K562 (cell line): ENCODE measurements around the gene SLC35E2B. TPM values are rescaled to one million over a fixed set of nuclear protein-coding genes. Genes with fewer than 3 reads are reported as not detected.
A peak's percentile ranks its signal among the peaks of the same experiment; 100 is the strongest.

ENCODE experiments used
- CHCHD3 ChIP-seq: fragments of 250-450 bp; sonication (Bioruptor Pico); IDR thresholded peaks from 2 replicates; pipeline ENCODE4 v2.1.2; 2022; ENCODE audit warnings: mild to moderate bottlenecking
- DNMT1 ChIP-seq: fragments of 450-650 bp; IDR thresholded peaks from 2 replicates; pipeline ENCODE4 v1.6.1; 2016; ENCODE audit warnings: antibody characterized with exemption, mild to moderate bottlenecking
- ETV1 ChIP-seq: fragments of 450-650 bp; conservative IDR thresholded peaks from 2 replicates; pipeline ENCODE4 v1.6.1; 2016; ENCODE audit warnings: missing genetic modification characterization, control low read depth, low read depth, missing compliant biosample characterization
- GABPA ChIP-seq: fragments of 200-800 bp; sonication (Bioruptor generic); conservative IDR thresholded peaks from 2 replicates; pipeline ENCODE4 v1.6.1; 2016; ENCODE audit warnings: low read depth, missing genetic modification characterization, missing compliant biosample characterization
- GTF2A2 ChIP-seq: IDR thresholded peaks from 2 replicates; pipeline ENCODE4 v1.6.1; 2016; ENCODE audit warnings: mild to moderate bottlenecking, missing genetic modification characterization, missing compliant biosample characterization
- KLF16 ChIP-seq: IDR thresholded peaks from 2 replicates; pipeline ENCODE4 v1.6.1; 2016; ENCODE audit warnings: antibody characterized with exemption
- NFE2L1 ChIP-seq: fragments of 450-650 bp; IDR thresholded peaks from 2 replicates; pipeline ENCODE4 v1.6.1; 2016; ENCODE audit warnings: missing genetic modification characterization, low read depth, mild to moderate bottlenecking, missing compliant biosample characterization, moderate library complexity, borderline replicate concordance
- PCBP1 ChIP-seq: fragments of 200-400 bp; formaldehyde crosslinking; IDR thresholded peaks from 2 replicates; pipeline ENCODE4 v1.6.1; 2018; ENCODE audit warnings: mild to moderate bottlenecking, low read depth, low read length; ENCODE audit not compliant: poor library complexity, severe bottlenecking
- POLR3A ChIP-seq: IDR thresholded peaks from 2 replicates; pipeline ENCODE4 v1.6.1; 2011; ENCODE audit warnings: borderline replicate concordance, mild to moderate bottlenecking, moderate library complexity; ENCODE audit not compliant: insufficient read length, insufficient read depth; ENCODE audit errors: extremely low read depth
- PTRF ChIP-seq: fragments of 450-650 bp; IDR thresholded peaks from 2 replicates; pipeline ENCODE4 v1.6.1; 2016; ENCODE audit warnings: mild to moderate bottlenecking, missing genetic modification characterization, missing compliant biosample characterization
- RAD51 ChIP-seq: fragments of 450-650 bp; IDR thresholded peaks from 2 replicates; pipeline ENCODE4 v1.7.1; 2016; ENCODE audit warnings: low read depth, mild to moderate bottlenecking, borderline replicate concordance
- RBM14 ChIP-seq: fragments of 200-400 bp; formaldehyde crosslinking; IDR thresholded peaks from 2 replicates; pipeline ENCODE4 v1.6.1; 2018; ENCODE audit warnings: low read depth, mild to moderate bottlenecking, low read length, moderate library complexity, borderline replicate concordance; ENCODE audit not compliant: insufficient read depth
- RBM22 ChIP-seq: fragments of 200-400 bp; formaldehyde crosslinking; IDR thresholded peaks from 2 replicates; pipeline ENCODE4 v1.6.1; 2018; ENCODE audit warnings: low read length, low read depth; ENCODE audit not compliant: poor library complexity, severe bottlenecking
- RNF2 ChIP-seq: sonication (generic); IDR thresholded peaks from 2 replicates; pipeline ENCODE4 v1.6.1; 2016
- SMARCA5 ChIP-seq: fragments of 450-650 bp; IDR thresholded peaks from 2 replicates; pipeline ENCODE4 v1.6.1; 2016
- TEAD1 ChIP-seq, 2 experiments: fragments of 450-650 bp in 1 of 2; sonication (generic) in 1 of 2; formaldehyde crosslinking; IDR thresholded peaks; 2 replicates each; pipeline versions ENCODE4 v1.4.0 to v1.8.0; 2020 to 2022; ENCODE audit warnings: mild to moderate bottlenecking in 2 of 2, missing genetic modification reagents in 1 of 2
- TEAD4 ChIP-seq, 2 experiments: sonication (generic) in 1 of 2; formaldehyde crosslinking in 1 of 2; IDR thresholded peaks; 2 replicates each; pipeline versions ENCODE4 v1.6.1 to v1.8.0; 2012 to 2022; ENCODE audit warnings: borderline replicate concordance in 1 of 2, inconsistent platforms in 1 of 2, low read length in 1 of 2, mild to moderate bottlenecking in 1 of 2, missing genetic modification reagents in 1 of 2
- TRIM25 ChIP-seq: fragments of 450-650 bp; IDR thresholded peaks from 2 replicates; pipeline ENCODE4 v1.7.0; 2016; ENCODE audit warnings: borderline replicate concordance
- ZBTB1 ChIP-seq: sonication (generic); formaldehyde crosslinking; IDR thresholded peaks from 2 replicates; pipeline ENCODE4 v1.8.1; 2023; ENCODE audit warnings: missing genetic modification reagents, low read depth, mild to moderate bottlenecking, borderline replicate concordance
- ZNF124 ChIP-seq: sonication (generic); formaldehyde crosslinking; IDR thresholded peaks from 2 replicates; pipeline ENCODE4 v1.8.1; 2022; ENCODE audit warnings: missing genetic modification reagents
- ZNF41 ChIP-seq: fragments of 250-450 bp; sonication (Bioruptor Pico); conservative IDR thresholded peaks from 2 replicates; pipeline ENCODE4 v1.4.0; 2020; ENCODE audit warnings: mild to moderate bottlenecking
- ZNF79 ChIP-seq: fragments of 250-450 bp; sonication (Bioruptor Pico); IDR thresholded peaks from 2 replicates; pipeline ENCODE4 v1.4.0; 2020; ENCODE audit warnings: low read depth, mild to moderate bottlenecking, moderate library complexity
- polyA plus RNA-seq, 8 experiments: library from polyadenylated mRNA; depleted of rRNA in 4 of 8; stranded (reverse) in 5 of 8; unstranded in 3 of 8; fragments of >200 nt; fragmentation: Nextera tagmentation in 2 of 8; fragmentation: Illumina TruSeq in 1 of 8; extraction: Ambion mirVana in 2 of 8; extraction: Trizol in 1 of 8; gene quantifications; 2 replicates each; pipeline versions ENCODE4 v1.2.1 to v1.2.3, GENCODE V29; 2011 to 2014; ENCODE audit warnings: inconsistent platforms in 1 of 8, missing spikeins in 1 of 8
- total RNA-seq, 7 experiments: library from RNA; depleted of rRNA in 6 of 7; stranded (reverse); fragments of >200 nt in 6 of 7; fragmentation: Illumina TruSeq in 2 of 7; extraction: Trizol in 2 of 7; gene quantifications; 2 replicates each; pipeline versions ENCODE4 v1.2.1 to v1.2.3, GENCODE V29; 2011 to 2021; ENCODE audit warnings: low replicate concordance in 1 of 7
- TF ChIP-seq, protein P1 (sequence below): sonication (generic); formaldehyde crosslinking; IDR thresholded peaks from 2 replicates; pipeline ENCODE4 v1.9.0; 2022; ENCODE audit warnings: mild to moderate bottlenecking, missing genetic modification reagents

Gene SLC35E2B
- total and polyA plus RNA-seq, 9 of the 15 experiments (the other 6 are each of a cell fraction or from before 2014, with no cell fraction given) = 4.7 to 44.6 (median 20.7) TPM

DNA sequence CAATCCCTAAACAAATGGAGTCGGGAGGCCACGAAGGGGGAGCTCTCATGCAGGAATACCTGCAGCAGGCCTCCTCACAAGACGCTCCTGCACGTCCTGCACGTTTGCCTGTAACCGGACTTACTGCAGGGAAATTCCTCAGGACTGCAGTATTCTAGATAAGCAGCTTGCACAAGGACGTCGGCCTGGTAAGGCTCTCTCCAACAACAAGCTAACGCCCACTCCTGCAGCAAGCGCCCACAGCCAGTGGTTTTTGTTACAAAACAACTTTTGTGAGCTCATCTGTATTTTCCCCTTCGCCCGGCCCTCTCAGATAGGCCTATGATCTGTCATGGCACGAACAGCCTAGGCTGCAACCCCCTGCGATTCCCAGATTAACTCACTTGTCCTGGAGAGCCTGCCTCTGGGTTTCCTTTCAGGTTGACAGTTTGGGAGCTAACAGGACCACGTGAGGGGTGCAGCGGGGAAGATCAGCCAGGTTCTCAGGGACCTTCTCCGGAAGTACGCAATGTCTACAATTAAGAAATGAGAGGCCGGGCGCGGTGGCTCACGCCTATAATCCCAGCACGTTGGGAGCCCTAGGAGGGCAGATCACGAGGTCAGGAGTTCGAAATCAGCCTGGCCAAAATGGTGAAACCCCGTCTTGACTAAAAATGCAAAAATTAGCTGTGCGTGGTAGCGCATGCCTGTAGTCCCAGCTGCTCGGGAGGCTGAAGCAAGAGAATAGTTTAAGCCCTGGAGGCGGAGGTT, 78.2 kb downstream of the SLC35E2B start (continued):
- 0 out of 2 replicates have a peak, but pooled peaks have one; percentile 81 for TF ChIP-seq TRIM25
- TF ChIP-seq RBM14 = no peak
- TF ChIP-seq ZBTB1 (CRISPR knock-in tag) = 0 out of 2 replicates have a peak, but pooled peaks have one; percentile 59
- TF ChIP-seq TEAD1 (CRISPR knock-in tag; IDR thresholded peaks at IDR 0.05) = peak; percentile 16 to 79; a peak in 2 of 4 replicates
- no peak for TF ChIP-seq PTRF
- no peak for TF ChIP-seq POLR3A
- 0 out of 2 replicates have a peak, but pooled peaks have one; percentile 79 for TF ChIP-seq SMARCA5
- TF ChIP-seq TEAD4 (IDR thresholded peaks at IDR 0.05; ENCODE audit: low read length) = peak; percentile 85
- TF ChIP-seq TEAD4 (CRISPR knock-in tag; IDR thresholded peaks at IDR 0.05; ENCODE audit: borderline replicate concordance) = 0 out of 2 replicates have a peak, but pooled peaks have one; percentile 62
- no peak for TF ChIP-seq KLF16
- no peak for TF ChIP-seq ZNF79
- no peak for TF ChIP-seq ZNF124 (CRISPR knock-in tag)
- TF ChIP-seq DNMT1 = no peak
- TF ChIP-seq, protein P1, sequence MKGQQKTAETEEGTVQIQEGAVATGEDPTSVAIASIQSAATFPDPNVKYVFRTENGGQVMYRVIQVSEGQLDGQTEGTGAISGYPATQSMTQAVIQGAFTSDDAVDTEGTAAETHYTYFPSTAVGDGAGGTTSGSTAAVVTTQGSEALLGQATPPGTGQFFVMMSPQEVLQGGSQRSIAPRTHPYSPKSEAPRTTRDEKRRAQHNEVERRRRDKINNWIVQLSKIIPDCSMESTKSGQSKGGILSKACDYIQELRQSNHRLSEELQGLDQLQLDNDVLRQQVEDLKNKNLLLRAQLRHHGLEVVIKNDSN (CRISPR knock-in tag) = peak; percentile 87
- TF ChIP-seq ETV1 (tag) = peak; percentile 64
- TF ChIP-seq RNF2 = peak; percentile 33; the same call in 1 of the 2 replicates
- TF ChIP-seq CHCHD3 (CRISPR knock-in tag) = 0 out of 2 replicates have a peak, but pooled peaks have one; percentile 49
- TF ChIP-seq NFE2L1 = no peak
- no peak for TF ChIP-seq GTF2A2 (tag)
- no peak for TF ChIP-seq GABPA (tag)
- TF ChIP-seq RAD51 = peak; percentile 57
- no peak for TF ChIP-seq ZNF41
- TF ChIP-seq PCBP1 = no peak
- no peak for TF ChIP-seq RBM22
